ENCODE measurements around the gene MAP4K3. TPM values are rescaled to one million over a fixed set of nuclear protein-coding genes. Genes with fewer than 3 reads are reported as not detected.

Gene MAP4K3
- total RNA-seq, 2 donors from 2014 or later = 22.2 to 30.9 TPM

- no peak for TF ChIP-seq CTCF (IDR thresholded peaks at IDR 0.05)
- Histone ChIP-seq H3K9me3 (no peaks in the 10 kb centered on the region), H3K4me3 (no peak overlapping the region), H3K27me3 (no peaks in the 10 kb centered on the region), H3K27ac (no peak overlapping the region), H3K9ac (ENCODE audit: low read depth in 2 of 2, low read length in 2 of 2) (no peak overlapping the region), H3K4me1 (no peaks in the 10 kb centered on the region), H3K36me3 (no peaks in the 10 kb centered on the region)
- DNase-seq = no peak
- intact Hi-C loops (cut with DNase I) = loop anchor here (10.0 kb wide), 1 partner anchor 80 kb away; no protein-coding TSS in a partner anchor
Observed at GRCh38 chr2:39434233-39434897, 2.7 kb downstream of the MAP4K3 start.

DNA sequence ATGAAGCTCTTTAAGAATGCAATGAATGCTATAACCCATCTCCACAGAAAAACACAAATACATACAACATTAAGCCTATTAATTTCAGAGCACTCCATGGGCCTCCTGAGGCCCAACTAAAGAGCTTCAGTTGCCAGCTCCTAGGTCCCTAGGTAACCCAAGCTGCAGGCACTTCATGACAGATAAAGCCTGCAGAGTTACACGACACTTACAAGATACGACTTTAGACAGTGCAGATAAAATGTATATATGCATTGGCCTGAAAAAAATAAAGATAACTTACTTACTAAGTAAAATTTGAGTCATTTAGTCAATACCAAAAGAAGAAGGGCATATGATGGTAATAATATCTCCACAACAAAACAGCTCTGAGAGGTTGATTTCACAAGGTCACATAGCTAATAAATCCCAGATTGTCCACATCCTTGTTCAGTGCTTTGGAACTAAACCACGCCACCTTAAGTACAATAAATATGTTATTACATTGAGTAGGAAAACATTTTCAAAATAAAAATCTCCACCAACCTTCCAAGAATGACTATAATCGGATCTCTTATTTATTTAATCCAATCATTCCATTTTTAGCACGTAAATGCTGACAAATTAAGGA is 3.4 kb downstream of the MAP4K3 start:
- intact Hi-C loops (cut with DNase I) = loop anchor here (10.0 kb wide), 1 partner anchor 81 kb away; no protein-coding TSS in a partner anchor
- no peak for DNase-seq
- no peaks in the 10 kb centered on the region for H3K9me3 ChIP-seq
- H3K4me1 ChIP-seq = no peaks in the 10 kb centered on the region
- no peaks in the 10 kb centered on the region for H3K36me3 ChIP-seq
- H3K4me3 ChIP-seq = no peak overlapping the region
- H3K27ac ChIP-seq = no peak overlapping the region
- H3K9ac ChIP-seq (ENCODE audit: low read depth in 2 of 2, low read length in 2 of 2) = no peak overlapping the region
- H3K27me3 ChIP-seq = no peaks in the 10 kb centered on the region
- TF ChIP-seq CTCF (IDR thresholded peaks at IDR 0.05) = no peak

DNA sequence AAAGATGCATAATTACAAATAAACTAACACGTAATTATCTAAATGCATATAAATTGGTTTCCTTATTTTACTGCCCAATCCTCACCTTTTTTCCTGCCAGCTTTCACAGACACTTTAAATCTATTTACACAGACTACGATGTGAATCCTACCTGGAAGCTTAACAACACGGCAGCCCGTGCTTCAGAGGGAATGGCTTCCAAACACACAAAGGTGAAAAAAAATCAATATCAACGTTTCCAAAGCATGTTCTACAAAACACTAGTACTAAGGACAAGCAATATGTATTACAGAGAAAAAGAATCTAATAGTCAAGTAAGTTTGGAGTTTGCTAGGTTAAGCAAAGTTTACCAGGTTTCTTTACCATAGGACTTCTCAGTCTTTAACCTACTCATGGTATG is 4.4 kb downstream of the MAP4K3 start:
- H3K36me3 ChIP-seq = no peaks in the 10 kb centered on the region
- TF ChIP-seq CTCF (IDR thresholded peaks at IDR 0.05) = no peak
- intact Hi-C loops (cut with DNase I) = loop anchor here (10.0 kb wide), 1 partner anchor 82 kb away; no protein-coding TSS in a partner anchor
- H3K27me3 ChIP-seq = no peaks in the 10 kb centered on the region
- no peaks in the 10 kb centered on the region for H3K9me3 ChIP-seq
- no peak for DNase-seq
- no peak overlapping the region for H3K27ac ChIP-seq
- no peak overlapping the region for H3K9ac ChIP-seq (ENCODE audit: low read depth in 2 of 2, low read length in 2 of 2)
- H3K4me1 ChIP-seq = no peaks in the 10 kb centered on the region
- no peak overlapping the region for H3K4me3 ChIP-seq

DNA sequence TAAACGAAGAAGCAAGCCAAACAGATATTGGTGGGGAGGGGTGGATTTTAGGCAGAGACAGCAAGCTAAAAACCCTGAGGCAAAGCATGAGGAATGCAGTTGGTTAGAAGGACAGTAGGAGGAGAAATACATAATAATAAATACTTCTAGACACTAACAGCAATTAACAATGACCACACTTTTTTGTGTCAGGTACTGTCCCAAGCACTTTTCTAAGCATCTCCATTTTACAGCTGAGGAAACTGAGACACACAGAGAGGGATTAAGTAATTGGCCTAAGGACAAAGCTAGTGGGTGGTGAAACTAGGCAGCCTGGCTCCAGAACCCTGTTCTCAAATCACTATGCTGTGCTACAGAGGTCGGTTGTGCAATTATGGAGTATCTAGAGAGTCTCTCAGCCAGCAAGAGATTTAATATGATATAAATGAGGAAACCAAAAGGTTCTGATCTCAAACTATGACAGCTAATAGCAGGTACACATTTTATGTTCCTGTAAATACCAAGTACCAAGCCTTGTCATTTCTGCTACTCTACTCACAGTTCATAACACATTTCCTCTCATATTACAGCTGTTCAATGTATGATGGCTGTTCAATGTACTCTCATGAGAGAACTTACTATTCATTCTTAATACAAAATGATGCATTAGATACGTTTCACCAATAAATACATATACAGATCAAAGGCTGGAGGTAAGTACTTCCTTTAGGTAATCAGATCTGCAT is 5.3 kb downstream of the MAP4K3 start:
- intact Hi-C loops (cut with DNase I) = loop anchor here (10.0 kb wide), 1 partner anchor 83 kb away; no protein-coding TSS in a partner anchor
- H3K27me3 ChIP-seq = no peaks in the 10 kb centered on the region
- H3K9me3 ChIP-seq = no peaks in the 10 kb centered on the region
- no peak for DNase-seq
- H3K9ac ChIP-seq (ENCODE audit: low read depth in 2 of 2, low read length in 2 of 2) = no peak overlapping the region
- TF ChIP-seq CTCF (IDR thresholded peaks at IDR 0.05) = no peak
- H3K4me1 ChIP-seq = no peaks in the 10 kb centered on the region
- H3K36me3 ChIP-seq = no peaks in the 10 kb centered on the region
- no peak overlapping the region for H3K27ac ChIP-seq
- no peak overlapping the region for H3K4me3 ChIP-seq

GRCh38 chr2:39429746-39430145 is 7.3 kb downstream of the MAP4K3 start:
- Histone ChIP-seq H3K4me3 (no peak overlapping the region), H3K9ac (ENCODE audit: low read depth in 2 of 2, low read length in 2 of 2) (no peak overlapping the region), H3K27me3 (no peaks in the 10 kb centered on the region), H3K9me3 (no peaks in the 10 kb centered on the region), H3K4me1 (no peaks in the 10 kb centered on the region), H3K27ac (no peak overlapping the region), H3K36me3 (no peaks in the 10 kb centered on the region)
- no peak for DNase-seq
- TF ChIP-seq CTCF (IDR thresholded peaks at IDR 0.05) = no peak
- intact Hi-C loops (cut with DNase I) = loop anchor here (2.0 to 10.0 kb wide), 2 partner anchors 19 to 85 kb away; no protein-coding TSS in a partner anchor

Measured in colonic mucosa (tissue), 4 donors.